Endothelial cell of umbilical vein (primary cell): Measurements from ENCODE around the gene PAPPA2. TPM values are rescaled to one million over a fixed set of nuclear protein-coding genes. Genes with fewer than 3 reads are reported as not detected.

Experiments used
- BruUV-seq: library from RNA; stranded (reverse); fragments of 400-500 nt; replicated peaks from 2 replicates; lab custom pipeline; 2021; lab: Mats Ljungman, UMichigan
- CTCF ChIA-PET: fragments of 300-600, 350-600 bp; sonication (Branson Sonifier 250); formaldehyde crosslinking; loops from one replicate; lab custom pipeline; 2021; ENCODE audit warnings: antibody characterized with exemption, inconsistent platforms; lab: Charles Lee
- POLR2A ChIA-PET: fragments of 300-600, 350-600 bp; sonication (Branson Sonifier 250); formaldehyde crosslinking; loops from one replicate; lab custom pipeline; 2021; ENCODE audit warnings: antibody characterized with exemption, inconsistent platforms; lab: Charles Lee
- DNase-seq: peaks from one replicate; pipeline ENCODE4 v3.0.0-alpha.2; 2011; ENCODE audit warnings: low read depth, low spot score
- FAIRE-seq: peaks from 2 replicates; lab custom pipeline; 2011; peaks lifted over from hg19 to GRCh38; lab: Jason Lieb, UNC
- H2AFZ ChIP-seq: 2 replicates; pipeline ENCODE4 v1.6.0; 2012; ENCODE audit warnings: low read depth, low read length, control low read depth, inconsistent platforms
- H3K27ac ChIP-seq: 2 replicates; pipeline ENCODE4 v1.5.1; 2011; ENCODE audit warnings: low read depth, mild to moderate bottlenecking, control low read depth, low read length, moderate library complexity; ENCODE audit not compliant: insufficient read depth
- H3K27me3 ChIP-seq, 2 experiments: 2 replicates each; pipeline versions ENCODE4 v1.6.0 to v1.6.1; 2011; ENCODE audit warnings: low read length in 2 of 2, mixed read lengths in 1 of 2; ENCODE audit not compliant: control insufficient read depth in 2 of 2, insufficient read depth in 2 of 2
- H3K36me3 ChIP-seq, 2 experiments: 2 replicates in 1 of 2; 3 replicates in 1 of 2; pipeline ENCODE4 v1.5.1; 2011; ENCODE audit warnings: low read length in 2 of 2, mild to moderate bottlenecking in 1 of 2, moderate library complexity in 1 of 2; ENCODE audit not compliant: control insufficient read depth in 2 of 2, insufficient read depth in 2 of 2; ENCODE audit errors: extremely low read depth in 1 of 2
- H3K4me1 ChIP-seq: 3 replicates; pipeline ENCODE4 v1.5.1; 2011; ENCODE audit warnings: mild to moderate bottlenecking, low read length; ENCODE audit not compliant: control insufficient read depth, insufficient read depth; ENCODE audit errors: extremely low read depth
- H3K4me2 ChIP-seq: 2 replicates; pipeline ENCODE4 v1.6.1; 2011; ENCODE audit warnings: low read length, control low read depth, mixed read lengths; ENCODE audit not compliant: insufficient read depth
- H3K4me3 ChIP-seq, 3 experiments: fragments of 200-600 bp in 1 of 3; sonication (generic), shearing (Covaris generic) in 1 of 3; replicated peaks in 1 of 3; 2 replicates each; pipeline ENCODE4 v1.5.1; 2011 to 2016; ENCODE audit warnings: control low read depth in 3 of 3, low read length in 3 of 3, mild to moderate bottlenecking in 2 of 3, inconsistent platforms in 1 of 3, low read depth in 1 of 3, moderate library complexity in 1 of 3; ENCODE audit not compliant: insufficient read depth in 1 of 3
- H3K79me2 ChIP-seq: 2 replicates; pipeline ENCODE4 v1.6.0; 2012; ENCODE audit warnings: low read length, inconsistent platforms; ENCODE audit not compliant: control insufficient read depth, insufficient read depth
- H3K9ac ChIP-seq: replicated peaks from 2 replicates; pipeline ENCODE3; 2011; ENCODE audit warnings: low read length, control low read depth; ENCODE audit not compliant: insufficient read depth; ENCODE audit errors: extremely low read depth
- H3K9me1 ChIP-seq: replicated peaks from 3 replicates; pipeline ENCODE4 v1.6.0; 2011; ENCODE audit warnings: mild to moderate bottlenecking, low read length; ENCODE audit not compliant: control insufficient read depth, insufficient read depth; ENCODE audit errors: extremely low read depth
- H3K9me3 ChIP-seq: replicated peaks from 2 replicates; pipeline ENCODE4 v1.5.1; 2012; ENCODE audit warnings: low read length, inconsistent platforms; ENCODE audit not compliant: control insufficient read depth, insufficient read depth
- H4K20me1 ChIP-seq: replicated peaks from 2 replicates; pipeline ENCODE3; 2011; ENCODE audit warnings: mild to moderate bottlenecking, low read length; ENCODE audit not compliant: control insufficient read depth, insufficient read depth; ENCODE audit errors: extremely low read depth
- CTCF ChIP-seq, 2 donors: IDR thresholded peaks; 1 replicate in 1 of 2; 2 replicates in 1 of 2; pipeline ENCODE4 v1.5.1; 2011; ENCODE audit warnings: low read length in 2 of 2, mild to moderate bottlenecking in 2 of 2, moderate library complexity in 2 of 2, control low read depth in 1 of 2, inconsistent platforms in 1 of 2, low read depth in 1 of 2; ENCODE audit not compliant: insufficient read depth in 1 of 2; ENCODE audit errors: extremely low read depth in 1 of 2
- EZH2 ChIP-seq: IDR thresholded peaks from 2 replicates; pipeline ENCODE4 v1.6.1; 2012; ENCODE audit warnings: borderline replicate concordance, low read depth, mild to moderate bottlenecking, moderate library complexity, low read length, inconsistent platforms; ENCODE audit not compliant: severe bottlenecking
- FOS ChIP-seq: IDR thresholded peaks from 2 replicates; pipeline ENCODE4 v1.6.1; 2011; ENCODE audit warnings: mild to moderate bottlenecking, low read length, moderate library complexity, borderline replicate concordance; ENCODE audit not compliant: insufficient read depth
- GATA2 ChIP-seq: IDR thresholded peaks from 2 replicates; pipeline ENCODE4 v1.7.0; 2011; ENCODE audit warnings: low read depth, mild to moderate bottlenecking, moderate library complexity, mixed read lengths, low read length; ENCODE audit not compliant: insufficient read length, insufficient read depth
- JUN ChIP-seq: IDR thresholded peaks from 2 replicates; pipeline ENCODE4 v1.6.1; 2011; ENCODE audit warnings: borderline replicate concordance, low read depth; ENCODE audit not compliant: insufficient read length, insufficient read depth
- MYC ChIP-seq: IDR thresholded peaks from one replicate; pipeline ENCODE4 v1.6.1; 2011; ENCODE audit warnings: mild to moderate bottlenecking, low read depth, low read length
- POLR2A ChIP-seq: IDR thresholded peaks from 2 replicates; pipeline ENCODE4 v1.6.1; 2012; ENCODE audit warnings: low read depth, mild to moderate bottlenecking, control low read depth, low read length
- POLR2AphosphoS5 ChIP-seq: IDR thresholded peaks from 2 replicates; pipeline ENCODE4 v1.6.1; 2012; ENCODE audit warnings: low read depth, mild to moderate bottlenecking, control low read depth, low read length, moderate library complexity; ENCODE audit not compliant: insufficient read depth
- dilution Hi-C: fragments of 300-500 bp; cut with MboI; formaldehyde crosslinking; loops from one replicate; pipeline ENCODE4 v1.15.0; 2019; ENCODE audit warnings: low sequenced_read_pairs; ENCODE audit not compliant: extremely low pct_ligation_motif_present
- intact Hi-C: fragments of 100-400 bp; cut with micrococcal nuclease; formaldehyde crosslinking; loops from one replicate; pipeline ENCODE4 v1.10.0; 2022
- polyA plus RNA-seq, 4 experiments: library from polyadenylated mRNA; depleted of rRNA in 3 of 4; stranded (reverse) in 3 of 4; unstranded in 1 of 4; fragments of >200 nt; gene quantifications; 2 replicates each; pipeline versions ENCODE4 v1.2.1 to v1.2.3, GENCODE V29; 2011 to 2012; ENCODE audit warnings: missing spikeins in 1 of 4
- total RNA-seq: library from RNA; stranded (reverse); gene quantifications from 2 replicates; pipeline ENCODE4 v1.2.3, GENCODE V29; 2021
- TF ChIP-seq, protein P1 (sequence below): IDR thresholded peaks from 2 replicates; pipeline ENCODE4 v1.6.1; 2011; ENCODE audit not compliant: insufficient read depth, insufficient read length

PAPPA2 gene
- total and polyA plus RNA-seq, 2 donors (not counting 3 experiments of a cell fraction or from before 2014, with no cell fraction given) = not detected

DNA sequence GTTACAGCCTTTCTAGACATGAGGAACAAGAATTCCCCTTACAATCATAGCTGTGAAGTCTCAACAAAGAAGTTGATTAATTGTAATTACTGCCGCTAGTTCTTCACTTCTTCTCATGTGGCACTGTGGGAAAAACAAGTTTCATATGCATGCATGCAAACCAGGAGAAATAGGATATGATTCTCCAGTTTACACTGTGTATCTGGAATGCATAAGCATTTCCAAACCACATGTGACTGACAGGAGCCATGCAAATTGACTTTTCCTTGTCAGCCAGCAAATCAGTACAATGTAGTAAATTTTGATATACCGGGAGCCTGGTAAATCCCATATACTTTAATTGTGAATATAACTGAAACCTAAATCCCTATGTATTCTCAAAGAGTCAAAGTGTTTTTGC is 279.3 kb downstream of the PAPPA2 start:
- H2AFZ ChIP-seq = no peak overlapping the region
- no peak for TF ChIP-seq POLR2A
- no peak for TF ChIP-seq EZH2
- TF ChIP-seq POLR2AphosphoS5 = no peak
- TF ChIP-seq FOS = no peak
- no peak for TF ChIP-seq MYC
- no peak for TF ChIP-seq GATA2
- TF ChIP-seq JUN = no peak
- no peak for TF ChIP-seq CTCF (IDR thresholded peaks at IDR 0.05; ENCODE audit: extremely low read depth in 1 of 2, insufficient read depth in 1 of 2, low read depth in 1 of 2, low read length in 2 of 2)
- TF ChIP-seq, protein P1, sequence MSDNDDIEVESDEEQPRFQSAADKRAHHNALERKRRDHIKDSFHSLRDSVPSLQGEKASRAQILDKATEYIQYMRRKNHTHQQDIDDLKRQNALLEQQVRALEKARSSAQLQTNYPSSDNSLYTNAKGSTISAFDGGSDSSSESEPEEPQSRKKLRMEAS = no peak
- dilution Hi-C loops (no loop called here), intact Hi-C loops (no loop called here)
- H3K9me1 ChIP-seq = no peaks in the 10 kb centered on the region
- H3K9ac ChIP-seq = no peak overlapping the region
- H3K27ac ChIP-seq = no peak overlapping the region
- DNase-seq (no peak), FAIRE-seq (no peak)
- H3K4me3 ChIP-seq = no peak overlapping the region
- H3K27me3 ChIP-seq = no peaks in the 10 kb centered on the region
- no peaks in the 10 kb centered on the region for H3K79me2 ChIP-seq
- no peaks in the 10 kb centered on the region for H3K4me1 ChIP-seq
- ChIA-PET POLR2A (no interaction called here), CTCF (no interaction called here)
- H4K20me1 ChIP-seq = no peaks in the 10 kb centered on the region
- BruUV-seq = no TSS peak
- no peak overlapping the region for H3K4me2 ChIP-seq
- H3K36me3 ChIP-seq = no peaks in the 10 kb centered on the region
- no peaks in the 10 kb centered on the region for H3K9me3 ChIP-seq
